Thyroid gland (tissue), 4 donors: ENCODE data around the gene CFAP97D1. TPM values are rescaled to one million over a fixed set of nuclear protein-coding genes. Genes with fewer than 3 reads are reported as not detected.

Experiments
- DNase-seq, 2 donors: peaks; one replicate each; pipeline ENCODE4 v3.0.0-alpha.2; 2019
- H3K27ac ChIP-seq, 3 donors: fragments of 200-600 bp; sonication (generic); 1 replicate in 2 of 3; 2 replicates in 1 of 3; pipeline ENCODE4 v1.5.1; 2016 to 2019; ENCODE audit warnings: mild to moderate bottlenecking in 1 of 3, moderate library complexity in 1 of 3
- H3K27me3 ChIP-seq: fragments of 200-600 bp; sonication (generic); one replicate; pipeline ENCODE4 v1.5.1; 2019
- H3K36me3 ChIP-seq, 2 donors: fragments of 200-600 bp; sonication (generic); one replicate each; pipeline ENCODE4 v1.5.1; 2016 to 2019
- H3K4me1 ChIP-seq, 2 donors: fragments of 200-600 bp; sonication (generic); one replicate each; pipeline ENCODE4 v1.5.1; 2017 to 2019
- H3K4me3 ChIP-seq, 3 donors: fragments of 200-600 bp; sonication (generic); replicated peaks in 1 of 3; 1 replicate in 2 of 3; 2 replicates in 1 of 3; pipeline ENCODE4 v1.5.1; 2016; ENCODE audit warnings: mild to moderate bottlenecking in 1 of 3
- H3K9me3 ChIP-seq: fragments of 200-600 bp; sonication (generic); one replicate; pipeline ENCODE4 v1.5.1; 2017
- POLR2A ChIP-seq, 2 donors: fragments of 450-650 bp; IDR thresholded peaks; one replicate each; pipeline ENCODE4 v1.6.1; 2017; ENCODE audit warnings: antibody characterized with exemption in 2 of 2, mild to moderate bottlenecking in 2 of 2, moderate library complexity in 1 of 2
- WGBS, 2 donors: methylation state at CpG; one replicate each; pipeline ENCODE4 v1.1.5; 2017; 5-methylcytosine and 5-hydroxymethylcytosine counted together
- intact Hi-C: fragments of 100-400 bp; cut with DNase I; formaldehyde crosslinking; loops from one replicate; pipeline ENCODE4 v1.15.1; 2023
- total RNA-seq, 4 donors: library from RNA; depleted of rRNA; stranded (reverse); fragments of >200 nt; gene quantifications; one replicate each; pipeline ENCODE4 v1.2.3, GENCODE V29; 2016
- TF ChIP-seq, protein P1 (sequence below), 6 experiments: fragments of 200-600 bp in 3 of 6; fragments of 450-650 bp in 3 of 6; sonication (generic) in 3 of 6; IDR thresholded peaks; one replicate each; pipeline ENCODE4 v1.5.1; 2016 to 2019; ENCODE audit warnings: antibody characterized with exemption in 6 of 6, mild to moderate bottlenecking in 2 of 6, inconsistent platforms in 1 of 6, moderate library complexity in 1 of 6

The CFAP97D1 gene
- total RNA-seq, 4 donors from 2014 or later = 0.13 TPM; not detected in 3

DNA sequence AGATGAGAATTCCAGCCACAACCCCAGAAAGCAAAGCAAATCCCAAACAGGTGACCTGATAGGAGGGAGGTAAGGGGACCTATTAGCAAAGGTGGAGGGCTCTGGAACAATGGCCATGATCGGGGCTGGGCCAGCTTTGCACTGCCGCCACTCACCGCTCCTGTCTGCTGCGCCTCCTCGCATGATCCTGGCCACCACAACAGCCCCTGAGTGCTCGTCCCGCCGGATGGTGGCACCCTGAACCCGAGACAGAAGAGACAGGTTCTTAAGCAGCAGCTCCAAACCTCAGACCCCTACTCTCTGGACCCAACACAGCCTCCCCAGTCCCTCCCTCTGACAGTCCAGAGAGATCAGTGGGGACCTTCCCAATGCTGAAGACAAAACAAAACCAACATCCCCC, 47.4 kb downstream of the CFAP97D1 start:
- WGBS, 2 donors = 97 to 98% methylated on average over 9 of the region's 9 CpGs
- Histone ChIP-seq H3K27me3 (no peaks in the 10 kb centered on the region), H3K27ac (no peak overlapping the region), H3K9me3 (no peaks in the 10 kb centered on the region), H3K36me3 (no peaks in the 10 kb centered on the region), H3K4me3 (no peak overlapping the region), H3K4me1 (peaks cover 10 to 14% of the 10 kb centered on the region in 2 donors)
- TF ChIP-seq, protein P1, sequence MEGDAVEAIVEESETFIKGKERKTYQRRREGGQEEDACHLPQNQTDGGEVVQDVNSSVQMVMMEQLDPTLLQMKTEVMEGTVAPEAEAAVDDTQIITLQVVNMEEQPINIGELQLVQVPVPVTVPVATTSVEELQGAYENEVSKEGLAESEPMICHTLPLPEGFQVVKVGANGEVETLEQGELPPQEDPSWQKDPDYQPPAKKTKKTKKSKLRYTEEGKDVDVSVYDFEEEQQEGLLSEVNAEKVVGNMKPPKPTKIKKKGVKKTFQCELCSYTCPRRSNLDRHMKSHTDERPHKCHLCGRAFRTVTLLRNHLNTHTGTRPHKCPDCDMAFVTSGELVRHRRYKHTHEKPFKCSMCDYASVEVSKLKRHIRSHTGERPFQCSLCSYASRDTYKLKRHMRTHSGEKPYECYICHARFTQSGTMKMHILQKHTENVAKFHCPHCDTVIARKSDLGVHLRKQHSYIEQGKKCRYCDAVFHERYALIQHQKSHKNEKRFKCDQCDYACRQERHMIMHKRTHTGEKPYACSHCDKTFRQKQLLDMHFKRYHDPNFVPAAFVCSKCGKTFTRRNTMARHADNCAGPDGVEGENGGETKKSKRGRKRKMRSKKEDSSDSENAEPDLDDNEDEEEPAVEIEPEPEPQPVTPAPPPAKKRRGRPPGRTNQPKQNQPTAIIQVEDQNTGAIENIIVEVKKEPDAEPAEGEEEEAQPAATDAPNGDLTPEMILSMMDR (IDR thresholded peaks at IDR 0.05) = no peak
- no peak for TF ChIP-seq POLR2A (IDR thresholded peaks at IDR 0.05)
- intact Hi-C loops = no loop called here
- DNase-seq = no peak

DNA sequence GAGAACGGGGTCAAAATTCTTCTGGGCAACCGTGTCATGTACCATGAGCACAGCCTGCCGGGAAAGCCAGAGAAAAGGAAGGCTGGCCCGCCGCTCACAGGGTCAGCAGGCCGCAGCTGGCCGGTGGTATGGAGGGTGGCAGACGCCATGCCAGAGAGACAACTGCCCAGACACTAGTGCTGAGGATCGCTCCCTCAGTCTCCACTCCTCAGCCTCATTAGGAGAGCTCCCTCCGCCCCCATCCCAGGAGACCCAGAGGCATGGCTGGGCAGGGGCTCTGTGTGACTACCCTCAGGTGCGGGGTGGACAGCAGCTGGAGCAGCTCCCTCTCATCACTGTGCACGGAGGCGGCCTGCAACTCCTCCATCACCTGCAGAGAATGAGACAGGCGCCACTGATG, 49.5 kb downstream of the CFAP97D1 start:
- Histone ChIP-seq H3K27me3 (no peaks in the 10 kb centered on the region), H3K9me3 (no peaks in the 10 kb centered on the region), H3K36me3 (no peaks in the 10 kb centered on the region), H3K4me1 (peaks cover 17 to 27% of the 10 kb centered on the region in 2 donors), H3K4me3 (no peak overlapping the region), H3K27ac (no peak overlapping the region)
- WGBS, 2 donors = 93 to 95% methylated on average over 9 to 13 of the region's 14 CpGs
- TF ChIP-seq, protein P1 (IDR thresholded peaks at IDR 0.05) = no peak
- TF ChIP-seq POLR2A (IDR thresholded peaks at IDR 0.05) = no peak
- intact Hi-C loops = loop anchor here (5.0 kb wide), 1 partner anchor 47 kb away; the partner anchor contains the start of gene CFAP97D1
- no peak for DNase-seq

DNA sequence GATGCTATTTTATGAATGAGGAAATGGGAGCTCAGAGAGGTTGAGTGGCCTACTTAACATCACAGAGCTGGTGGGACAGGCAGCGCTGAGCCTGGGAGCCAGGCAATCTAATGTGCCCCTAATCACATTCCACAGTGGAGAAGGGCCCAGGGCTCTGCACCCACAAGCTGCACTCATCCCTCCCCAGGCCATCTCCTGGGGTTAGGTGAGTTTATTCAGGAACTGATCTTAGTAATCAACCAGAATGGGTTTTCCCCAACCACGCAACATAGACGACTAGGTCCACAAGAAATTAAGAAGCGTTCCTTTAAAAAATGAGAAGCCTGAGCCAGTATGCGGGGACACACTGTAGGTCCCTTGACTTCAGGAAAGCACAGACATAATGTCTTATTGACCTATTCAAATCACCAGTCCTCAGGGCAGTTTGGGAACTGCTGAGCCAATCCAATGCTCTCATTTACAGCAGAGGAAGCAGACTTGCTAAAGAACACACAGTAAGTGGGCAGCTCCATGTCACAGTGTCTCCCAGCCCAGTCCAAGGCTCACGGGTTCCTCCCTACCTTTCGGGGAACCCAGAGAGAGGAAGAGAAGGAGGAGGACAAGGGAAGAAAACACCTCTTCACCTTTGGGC, 50.4 kb downstream of the CFAP97D1 start:
- Histone ChIP-seq H3K27me3 (no peaks in the 10 kb centered on the region), H3K9me3 (no peaks in the 10 kb centered on the region), H3K27ac (no peak overlapping the region), H3K4me1 (peaks cover 17 to 27% of the 10 kb centered on the region in 2 donors), H3K36me3 (no peaks in the 10 kb centered on the region), H3K4me3 (no peak overlapping the region)
- DNase-seq = no peak
- intact Hi-C loops = loop anchor here (5.0 kb wide), 1 partner anchor 48 kb away; the partner anchor contains the start of gene CFAP97D1
- 93 to 95% methylated on average over 6 to 7 of the region's 7 CpGs for WGBS, 2 donors
- TF ChIP-seq, protein P1 (IDR thresholded peaks at IDR 0.05) = no peak
- no peak for TF ChIP-seq POLR2A (IDR thresholded peaks at IDR 0.05)

DNA sequence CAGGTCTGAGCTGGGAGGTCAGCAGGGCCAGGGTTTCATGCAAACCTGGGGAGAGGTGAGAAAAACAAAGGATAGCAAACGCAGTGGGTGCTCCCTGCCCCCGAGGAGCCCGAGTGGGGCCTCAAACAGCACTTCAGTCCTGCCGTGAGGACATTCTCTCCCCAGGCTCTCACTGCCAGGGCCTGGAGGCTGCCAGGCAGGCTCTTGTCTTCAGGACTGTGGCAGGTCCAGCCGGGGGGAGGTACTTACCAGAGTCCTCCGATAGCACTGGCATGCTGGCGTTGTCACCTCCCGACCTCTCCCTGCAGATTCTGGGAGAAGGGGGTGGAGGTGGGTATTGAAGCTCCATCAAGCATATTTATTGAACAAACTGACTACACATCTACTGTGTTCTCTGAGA, 51.4 kb downstream of the CFAP97D1 start:
- Histone ChIP-seq H3K27ac (no peak overlapping the region), H3K36me3 (no peaks in the 10 kb centered on the region), H3K27me3 (no peaks in the 10 kb centered on the region), H3K4me3 (no peak overlapping the region), H3K9me3 (no peaks in the 10 kb centered on the region), H3K4me1 (peaks cover 17 to 27% of the 10 kb centered on the region in 2 donors)
- no peak for TF ChIP-seq POLR2A (IDR thresholded peaks at IDR 0.05)
- TF ChIP-seq, protein P1 (IDR thresholded peaks at IDR 0.05) = no peak
- 35 to 45% methylated on average over 8 of the region's 8 CpGs for WGBS, 2 donors
- peak; percentile 87 to 94 for DNase-seq
- intact Hi-C loops = loop anchor here (5.0 kb wide), 1 partner anchor 49 kb away; the partner anchor contains the start of gene CFAP97D1
